NCI-H82 (cell line): ENCODE measurements around the gene MAP3K4.

Experiments used
- DNase-seq: peaks from one replicate; lab custom pipeline; 2025; lab: John Stamatoyannopoulos, UW

The MAP3K4 gene

GRCh38 chr6:161127071-161127740 is 135.6 kb downstream of the MAP3K4 start:
- DNase-seq = no peak

DNA sequence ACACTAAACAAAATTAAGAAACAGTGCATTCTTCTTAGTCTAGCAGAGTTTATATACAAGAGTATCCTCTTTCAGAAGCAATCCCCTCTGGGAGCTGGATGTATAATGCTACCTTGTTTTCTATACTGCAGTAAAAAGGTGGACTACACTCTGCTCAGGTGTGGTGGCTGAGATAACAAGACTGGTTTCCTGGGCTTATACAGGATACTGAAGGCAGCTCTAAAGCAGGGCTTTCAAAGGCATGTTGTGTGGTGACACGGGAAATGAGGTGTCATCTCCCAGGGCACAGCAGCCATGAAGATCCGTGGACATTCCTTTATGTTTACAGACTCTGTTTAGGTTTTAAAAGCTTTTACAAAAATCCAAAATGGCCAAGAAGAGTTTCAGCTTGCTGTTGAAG is 136.7 kb downstream of the MAP3K4 start:
- DNase-seq = no peak

- no peak for DNase-seq
Measured at GRCh38 chr6:161128680-161129196, 137.2 kb downstream of the MAP3K4 start.

- DNase-seq = no peak
Measured at GRCh38 chr6:161130541-161130940, 139.0 kb downstream of the MAP3K4 start.

DNA sequence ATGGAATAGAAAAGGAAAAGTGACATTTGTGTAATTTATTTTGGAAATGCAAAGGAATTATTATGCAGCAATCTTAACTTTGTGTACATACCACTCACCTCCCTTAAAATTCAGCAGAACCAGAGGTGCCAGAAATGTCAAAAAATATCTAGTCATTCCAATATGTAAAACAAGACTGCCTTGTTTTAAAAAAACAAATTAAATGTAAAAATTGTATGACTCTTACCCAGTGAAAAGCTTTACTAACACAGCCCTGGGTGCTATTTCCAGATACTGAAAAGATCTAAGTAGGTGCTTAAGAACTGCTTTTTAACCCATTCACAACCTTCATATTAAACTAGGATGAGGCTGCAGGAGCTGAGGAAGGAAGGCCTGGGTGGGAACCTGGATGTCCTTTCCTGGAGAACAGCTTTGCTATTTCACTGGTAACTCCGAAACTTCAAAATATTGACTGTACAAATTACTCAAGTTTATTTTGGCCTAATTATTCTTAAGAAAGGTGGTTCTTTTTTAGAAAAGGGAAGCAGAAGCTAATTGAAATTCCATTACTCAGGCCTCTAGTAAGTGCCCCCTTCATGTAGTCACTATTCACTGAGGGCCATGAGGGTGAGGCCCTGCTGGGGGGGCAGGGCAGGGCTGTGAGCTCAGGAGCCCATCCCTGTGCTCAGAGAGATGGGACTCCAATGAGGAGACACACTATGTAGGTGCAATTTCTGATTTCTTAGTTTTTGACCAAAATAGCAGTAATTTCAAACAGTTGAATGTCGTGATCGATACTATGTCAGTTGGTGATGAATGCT is 139.6 kb downstream of the MAP3K4 start:
- no peak for DNase-seq

DNA sequence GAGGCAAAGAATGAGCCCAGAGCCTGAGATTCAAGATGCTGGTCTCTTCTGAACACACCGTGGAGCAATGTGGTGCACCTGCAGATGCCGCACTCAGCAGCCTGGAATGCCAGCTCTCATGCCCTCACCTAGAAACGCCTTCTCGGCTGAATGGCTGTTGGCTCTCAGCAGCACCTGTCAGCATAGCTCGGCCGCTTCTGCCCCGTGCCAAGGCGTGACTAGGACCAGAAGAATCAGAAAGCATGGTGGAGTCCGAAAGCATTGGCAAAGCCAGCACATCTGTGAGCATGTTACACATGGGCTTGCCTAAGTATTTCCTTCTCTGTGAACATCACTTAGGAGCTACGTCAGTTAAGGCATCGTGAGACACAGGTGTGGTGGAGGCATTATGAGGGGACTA is 140.8 kb downstream of the MAP3K4 start:
- DNase-seq = no peak

GRCh38 chr6:161133963-161134362 is 142.4 kb downstream of the MAP3K4 start:
- DNase-seq = no peak

- no peak for DNase-seq
Measured at GRCh38 chr6:161134550-161135298, 143.2 kb downstream of the MAP3K4 start.

- no peak for DNase-seq
Measured at GRCh38 chr6:161135695-161136591, 144.4 kb downstream of the MAP3K4 start.

GRCh38 chr6:161136655-161137054 is 145.1 kb downstream of the MAP3K4 start:
- no peak for DNase-seq

GRCh38 chr6:161137320-161137719 is 145.8 kb downstream of the MAP3K4 start:
- DNase-seq = no peak

DNA sequence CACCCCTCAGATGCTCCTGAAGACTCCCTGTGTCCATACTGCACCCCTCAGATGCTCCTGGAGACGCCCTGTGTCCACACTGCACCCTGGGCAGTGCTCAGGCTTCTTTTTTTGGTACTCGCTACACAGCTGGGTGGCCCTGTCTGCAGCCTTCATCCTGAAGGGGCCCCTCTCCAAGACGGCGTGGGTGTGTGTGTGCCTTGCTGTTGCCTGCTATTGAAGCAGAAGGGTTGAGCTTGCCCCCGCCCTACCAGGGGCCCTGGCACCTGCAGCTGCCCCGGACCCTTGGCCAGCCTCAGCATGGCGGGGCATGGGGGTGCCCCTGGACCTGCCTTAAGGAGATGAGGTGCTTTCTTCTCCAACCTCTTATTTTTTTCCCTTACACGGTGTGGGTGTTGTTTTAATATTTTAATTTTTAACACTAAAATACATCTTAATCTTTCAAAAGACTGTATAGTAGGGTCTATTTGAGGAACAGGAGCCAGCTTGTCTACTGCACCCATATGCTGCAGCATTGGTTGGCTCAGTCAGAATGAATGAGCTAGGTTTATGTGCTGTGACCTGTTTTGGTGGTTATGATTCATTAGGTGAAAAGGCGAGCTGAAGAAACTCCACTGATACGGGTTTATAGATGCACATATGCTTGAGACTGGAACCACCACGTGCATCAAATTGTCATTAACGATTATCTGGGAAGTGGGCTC is 146.4 kb downstream of the MAP3K4 start:
- DNase-seq = no peak

- DNase-seq = no peak
Measured at GRCh38 chr6:161138543-161139303, 147.2 kb downstream of the MAP3K4 start.

DNA sequence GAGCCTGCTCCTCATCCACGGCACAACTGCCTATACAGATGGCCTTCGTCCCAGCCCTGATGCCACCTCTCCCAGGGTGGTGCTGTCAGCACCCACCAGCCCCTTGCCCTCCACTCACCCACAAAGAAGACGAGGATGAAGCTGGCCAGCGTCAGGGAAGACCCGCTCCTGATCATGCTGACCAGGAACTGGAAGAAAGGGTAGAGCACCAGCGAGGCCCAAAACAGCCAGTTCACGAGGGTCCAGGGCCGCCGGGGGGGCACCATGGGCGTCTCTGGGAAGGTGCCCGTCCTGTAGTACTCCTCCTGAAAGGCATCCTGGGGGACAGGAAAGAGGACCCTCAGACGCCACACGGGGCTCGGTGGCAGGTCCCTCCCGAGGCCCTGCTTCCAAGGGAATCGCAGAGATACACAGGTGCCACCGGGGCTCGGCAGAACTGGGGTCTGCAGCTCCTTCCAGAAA is 147.8 kb downstream of the MAP3K4 start:
- no peak for DNase-seq

DNA sequence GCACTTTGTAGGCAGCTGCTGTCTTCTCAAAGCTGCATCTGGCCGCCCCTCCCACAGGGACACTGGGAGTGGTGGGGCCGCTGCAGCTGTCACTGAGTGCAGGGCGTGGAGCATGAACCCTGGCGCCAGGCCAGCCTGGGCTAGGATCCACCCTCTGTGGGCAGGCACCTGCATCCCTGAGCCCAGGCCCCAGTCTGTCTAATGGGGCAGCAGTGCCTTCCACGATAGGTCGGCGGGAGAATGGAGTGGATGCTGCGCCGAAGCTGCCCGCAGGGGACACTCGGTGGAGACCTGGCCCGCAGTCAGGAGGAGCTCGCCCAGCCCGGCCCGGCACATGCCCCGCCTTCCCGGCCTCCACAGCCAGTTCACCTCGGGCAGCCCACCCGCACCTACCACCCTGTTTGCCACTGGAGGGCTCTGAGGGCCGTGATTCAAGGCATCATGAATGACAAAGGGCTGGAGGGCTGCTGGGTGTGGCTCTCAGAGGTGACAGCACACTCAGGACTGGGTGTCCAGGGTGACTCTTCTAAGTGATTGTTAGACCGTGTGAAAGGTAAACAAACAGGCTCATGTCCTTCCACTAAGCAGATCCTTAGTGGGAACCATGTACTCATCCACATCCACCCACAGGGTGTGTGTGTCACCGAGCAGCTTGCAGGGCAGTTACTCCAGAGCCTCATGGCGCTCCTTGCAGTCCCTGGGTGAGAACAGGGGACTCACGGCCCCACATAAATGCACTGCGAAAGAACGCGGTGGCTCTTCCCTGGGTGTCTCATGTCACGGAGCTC is 148.4 kb downstream of the MAP3K4 start:
- peak; percentile 53 for DNase-seq

DNA sequence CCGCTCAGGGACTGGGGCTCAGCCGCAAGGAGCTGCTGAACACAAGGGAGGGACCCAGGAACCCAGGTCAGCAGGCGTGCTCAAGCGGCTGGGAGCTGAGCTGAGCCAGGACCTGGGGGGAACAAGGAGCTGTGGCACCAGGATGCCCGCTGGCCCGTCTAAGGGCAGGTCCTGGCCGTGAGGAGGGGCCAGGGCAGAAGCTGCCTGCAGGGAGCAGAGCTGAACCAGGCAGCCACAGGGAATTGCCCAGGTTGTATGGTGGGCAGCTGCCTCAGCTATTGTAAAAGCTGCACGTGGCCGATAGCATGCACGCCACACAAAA is 148.9 kb downstream of the MAP3K4 start:
- no peak for DNase-seq

DNA sequence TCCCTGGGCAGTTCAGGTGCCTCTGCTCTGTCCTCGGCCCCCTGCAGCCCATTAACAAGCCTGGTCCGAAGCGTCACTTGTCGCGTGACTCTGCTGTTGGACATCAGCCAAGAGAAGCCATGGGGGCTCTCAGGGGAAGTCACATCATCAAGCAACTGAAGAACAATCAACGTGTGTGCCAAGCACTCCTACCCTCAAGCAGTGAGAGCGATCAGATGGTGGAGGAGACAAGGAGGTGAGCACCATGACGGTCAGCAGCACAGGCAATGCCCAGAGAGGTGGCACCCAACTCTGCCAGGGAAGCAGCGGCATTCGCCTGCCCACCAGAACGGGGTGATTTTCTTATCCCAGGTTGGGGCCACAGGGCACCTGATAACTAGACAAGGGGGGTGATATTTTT is 149.6 kb downstream of the MAP3K4 start:
- no peak for DNase-seq

DNA sequence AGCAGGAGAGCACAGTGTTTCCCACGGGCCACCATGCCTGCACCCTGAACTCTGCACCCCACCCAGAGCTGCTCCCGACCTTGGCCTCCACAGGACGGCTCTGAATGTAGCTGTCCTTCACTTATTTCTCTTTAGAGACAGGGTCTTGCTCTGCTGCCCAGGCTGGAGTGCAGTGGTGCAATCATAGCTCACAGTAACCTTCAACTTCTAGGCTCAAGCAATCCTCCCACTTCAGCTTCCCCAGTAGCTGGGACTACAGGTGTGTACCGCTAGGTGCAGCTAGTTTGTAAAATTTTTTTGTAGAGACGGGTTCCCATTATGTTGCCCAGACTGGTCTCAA is 151.4 kb downstream of the MAP3K4 start:
- no peak for DNase-seq

DNA sequence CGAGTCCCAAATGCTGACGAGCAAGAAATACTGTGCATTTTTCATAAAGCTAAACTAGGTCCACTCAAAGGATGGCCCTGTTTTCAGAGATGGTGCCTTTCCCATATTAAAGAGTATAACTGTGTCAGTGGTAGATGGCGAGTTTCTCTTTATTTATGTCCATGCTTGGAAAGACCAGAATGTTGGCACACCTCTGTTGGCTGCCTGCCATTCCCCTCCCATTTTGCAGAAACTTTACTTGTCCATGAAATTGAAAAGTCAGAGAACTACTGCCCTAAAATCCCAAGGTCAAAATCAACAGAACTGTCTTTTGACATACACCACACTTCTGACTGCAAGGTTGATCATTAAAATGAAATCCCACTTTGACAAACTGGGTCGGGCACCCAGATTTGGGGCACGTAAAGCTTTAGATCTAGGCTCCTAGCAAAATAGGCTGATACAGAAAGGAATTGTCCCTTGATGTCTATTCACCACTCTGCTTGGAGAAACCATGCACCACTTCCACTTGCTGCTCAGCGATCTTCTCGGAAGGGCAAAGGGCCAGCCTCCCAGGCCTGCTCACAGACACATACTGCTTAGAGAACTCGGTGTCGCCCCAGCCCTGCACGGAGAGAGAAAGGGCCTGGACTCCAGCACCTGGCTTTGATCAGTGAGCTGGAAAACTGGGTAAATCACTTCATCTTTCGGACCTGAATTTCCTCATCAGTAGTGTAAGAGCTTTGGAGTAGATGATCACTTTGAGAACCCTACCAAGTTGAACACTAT is 152.3 kb downstream of the MAP3K4 start:
- DNase-seq = no peak
